MM.1S (cell line): ENCODE data around the gene PGF.

ENCODE experiments used
- CTCF ChIP-seq: fragments of 300-600 bp; sonication (generic); IDR thresholded peaks from 2 replicates; pipeline ENCODE4 v1.5.1; 2016; ENCODE audit warnings: antibody characterized with exemption, low read length, mixed read lengths
- EZH2 ChIP-seq: fragments of 300-600 bp; sonication (generic); optimal IDR thresholded peaks from 2 replicates; pipeline ENCODE3; 2017; ENCODE audit warnings: low read depth, mild to moderate bottlenecking, antibody characterized with exemption, low read length, mixed read lengths
- EZH2phosphoT487 ChIP-seq: fragments of 300-600 bp; sonication (generic); IDR thresholded peaks from 2 replicates; pipeline ENCODE4 v1.6.1; 2018; ENCODE audit warnings: antibody characterized with exemption, low read length

GRCh38 chr14:74919421-74920165 lies 35.8 kb downstream of the PGF start:
- TF ChIP-seq CTCF (no peak), EZH2 (no peak), EZH2phosphoT487 (no peak)
